RWPE1 (cell line): ENCODE measurements around the gene ADGRG3.
"Not testable (repeated sequence)": the region's sequence is repeated elsewhere in the genome, so short reads cannot be mapped to it uniquely, and the experiment has no call there.

Source experiments
- CTCF ChIA-PET: fragments of 350-600 bp; sonication (Branson Sonifier 250); formaldehyde crosslinking; extraction: SDS; loops from one replicate; lab custom pipeline; 2021; lab: Yijun Ruan, JAX
- POLR2A ChIA-PET: fragments of 400-600 bp; formaldehyde crosslinking; extraction: SDS; loops from one replicate; lab custom pipeline; 2020; ENCODE audit warnings: antibody characterized with exemption; ENCODE audit not compliant: low non-redundant PET; lab: Yijun Ruan, JAX
- DNase-seq: peaks from one replicate; pipeline ENCODE4 v3.0.0; 2012; ENCODE audit warnings: low spot score
- H3K27ac ChIP-seq: fragments of 450-650 bp; 2 replicates; pipeline ENCODE4 v1.5.1; 2017
- TF ChIP-seq, protein P1 (sequence below): fragments of 450-650 bp; conservative IDR thresholded peaks from 2 replicates; pipeline ENCODE4 v1.5.1; 2017; ENCODE audit warnings: low read depth, mild to moderate bottlenecking

ADGRG3 gene

DNA sequence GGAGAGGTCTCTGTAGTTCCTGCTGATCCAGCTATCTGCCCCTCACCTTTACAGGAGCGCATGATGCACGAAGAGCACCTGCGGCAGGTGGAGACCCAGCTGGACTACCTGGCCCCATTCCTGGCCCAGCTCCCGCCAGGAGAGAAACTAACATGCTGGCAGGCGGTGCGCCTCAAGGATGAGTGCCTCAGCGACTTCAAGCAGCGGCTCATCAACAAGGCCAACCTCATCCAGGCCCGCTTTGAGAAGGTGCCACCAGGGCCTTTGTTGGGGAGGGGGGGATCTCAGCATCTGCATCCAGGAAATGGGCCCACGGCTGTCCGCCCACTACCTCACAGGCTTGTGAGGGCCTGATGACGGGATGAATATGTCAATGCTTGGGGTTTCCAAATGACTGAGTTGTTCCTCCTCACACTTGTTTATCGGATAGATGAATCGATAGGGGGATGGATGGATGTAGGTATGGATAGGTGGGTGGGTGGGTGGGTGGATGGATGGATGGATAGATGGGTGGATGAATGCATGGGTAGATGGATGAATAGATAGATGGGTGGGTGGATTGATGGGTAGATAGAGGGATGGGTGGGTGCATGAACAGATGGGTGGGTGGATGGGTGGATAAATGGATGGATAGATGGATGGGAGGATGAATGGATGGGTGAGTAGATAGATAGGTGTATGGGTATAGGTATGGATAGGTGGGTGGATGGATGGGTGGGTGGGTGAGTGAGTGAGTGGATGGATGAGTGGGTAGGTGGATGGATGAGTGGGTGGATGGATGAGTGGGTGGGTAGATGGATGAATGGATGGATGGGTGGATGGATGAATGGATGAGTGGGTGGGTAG, 60.5 kb downstream of the ADGRG3 start:
- no peak for DNase-seq
- CTCF ChIA-PET = no interaction called here
- POLR2A ChIA-PET = no interaction called here
- TF ChIP-seq, protein P1, sequence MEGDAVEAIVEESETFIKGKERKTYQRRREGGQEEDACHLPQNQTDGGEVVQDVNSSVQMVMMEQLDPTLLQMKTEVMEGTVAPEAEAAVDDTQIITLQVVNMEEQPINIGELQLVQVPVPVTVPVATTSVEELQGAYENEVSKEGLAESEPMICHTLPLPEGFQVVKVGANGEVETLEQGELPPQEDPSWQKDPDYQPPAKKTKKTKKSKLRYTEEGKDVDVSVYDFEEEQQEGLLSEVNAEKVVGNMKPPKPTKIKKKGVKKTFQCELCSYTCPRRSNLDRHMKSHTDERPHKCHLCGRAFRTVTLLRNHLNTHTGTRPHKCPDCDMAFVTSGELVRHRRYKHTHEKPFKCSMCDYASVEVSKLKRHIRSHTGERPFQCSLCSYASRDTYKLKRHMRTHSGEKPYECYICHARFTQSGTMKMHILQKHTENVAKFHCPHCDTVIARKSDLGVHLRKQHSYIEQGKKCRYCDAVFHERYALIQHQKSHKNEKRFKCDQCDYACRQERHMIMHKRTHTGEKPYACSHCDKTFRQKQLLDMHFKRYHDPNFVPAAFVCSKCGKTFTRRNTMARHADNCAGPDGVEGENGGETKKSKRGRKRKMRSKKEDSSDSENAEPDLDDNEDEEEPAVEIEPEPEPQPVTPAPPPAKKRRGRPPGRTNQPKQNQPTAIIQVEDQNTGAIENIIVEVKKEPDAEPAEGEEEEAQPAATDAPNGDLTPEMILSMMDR = no peak
- no peak overlapping the region for H3K27ac ChIP-seq

DNA sequence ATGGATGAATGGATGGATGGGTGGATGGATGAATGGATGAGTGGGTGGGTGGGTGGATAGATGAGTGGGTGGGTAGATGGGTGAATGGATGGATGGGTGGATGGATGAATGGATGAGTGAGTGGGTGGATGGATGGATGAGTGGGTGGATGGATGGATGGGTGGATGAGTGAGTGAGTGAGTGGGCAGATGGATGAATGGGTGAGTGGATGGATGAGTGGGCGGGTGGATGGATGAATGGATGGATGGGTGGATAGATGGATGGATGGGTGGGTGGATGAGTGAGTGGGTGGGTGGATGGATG, 61.0 kb downstream of the ADGRG3 start:
- no peak overlapping the region for H3K27ac ChIP-seq
- CTCF ChIA-PET = no interaction called here
- TF ChIP-seq, protein P1 = no peak
- no peak for DNase-seq
- POLR2A ChIA-PET = no interaction called here

DNA sequence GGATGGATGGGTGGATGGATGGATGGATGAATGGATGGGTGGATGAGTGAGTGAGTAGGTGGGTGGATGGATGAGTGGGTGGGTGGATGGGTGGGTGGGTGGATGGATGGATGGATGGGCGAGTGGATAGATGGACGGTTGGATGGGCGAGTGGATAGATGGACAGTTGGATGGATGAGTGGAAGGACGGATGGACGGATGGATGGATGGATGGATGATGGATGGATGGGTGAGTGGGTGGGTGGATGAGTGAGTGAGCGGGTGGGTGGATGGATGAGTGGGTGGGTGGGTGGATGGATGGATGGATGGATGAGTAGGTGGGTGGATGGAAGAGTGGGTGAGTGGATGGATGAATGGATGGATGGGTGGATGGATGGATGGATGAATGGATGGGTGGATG, 61.7 kb downstream of the ADGRG3 start:
- POLR2A ChIA-PET, H3K27ac ChIP-seq, CTCF ChIA-PET, DNase-seq: not testable (repeated sequence)

DNA sequence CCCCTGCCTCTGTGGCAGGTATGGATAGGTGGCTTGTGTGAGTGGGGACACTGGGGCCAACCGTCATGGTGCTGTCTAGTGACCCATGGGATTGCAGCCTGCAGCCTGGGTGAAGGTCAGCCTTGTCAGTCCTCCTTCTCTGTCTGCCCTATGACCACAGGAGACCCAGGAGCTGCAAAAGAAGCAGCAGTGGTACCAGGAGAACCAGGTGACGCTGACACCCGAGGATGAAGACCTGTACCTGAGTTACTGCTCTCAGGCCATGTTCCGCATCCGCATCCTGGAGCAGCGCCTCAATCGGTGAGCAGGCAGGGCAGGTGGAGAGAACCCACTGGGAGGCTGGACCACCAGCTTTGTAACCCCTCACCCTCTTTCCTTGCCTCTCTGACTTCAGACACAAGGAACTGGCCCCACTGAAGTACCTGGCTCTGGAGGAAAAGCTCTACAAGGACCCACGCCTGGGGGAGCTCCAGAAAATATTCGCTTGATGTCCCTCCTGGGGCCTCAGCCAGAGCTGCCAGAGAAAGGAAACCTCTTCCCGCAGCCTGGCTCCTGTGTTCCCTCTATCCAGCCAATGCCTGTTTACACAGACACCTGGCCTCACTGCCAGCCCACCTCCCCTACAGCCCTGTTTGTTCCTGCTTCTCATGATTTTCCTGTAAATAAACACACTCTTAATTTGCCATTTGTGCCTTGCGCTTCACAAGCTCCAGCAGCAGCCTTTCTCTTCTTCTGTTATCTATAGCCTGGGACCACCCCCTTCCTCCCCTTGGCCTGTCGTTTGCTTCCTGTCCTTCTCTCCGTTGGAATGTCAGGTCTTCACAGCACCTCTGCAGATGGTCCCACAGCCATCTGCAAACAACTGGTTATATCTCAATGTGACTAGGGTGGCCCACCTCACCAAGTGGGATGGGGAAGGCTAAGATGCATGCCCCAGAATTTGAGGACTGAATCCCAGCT, 62.9 kb downstream of the ADGRG3 start:
- CTCF ChIA-PET = interaction anchor here (0.6 kb wide), 1 partner anchor 394 kb away, joined by 3 read pairs; no protein-coding TSS in a partner anchor
- no peak for DNase-seq
- POLR2A ChIA-PET = interaction anchor here (0.6 kb wide), 1 partner anchor 14 kb away, joined by 3 read pairs; no protein-coding TSS in a partner anchor

DNA sequence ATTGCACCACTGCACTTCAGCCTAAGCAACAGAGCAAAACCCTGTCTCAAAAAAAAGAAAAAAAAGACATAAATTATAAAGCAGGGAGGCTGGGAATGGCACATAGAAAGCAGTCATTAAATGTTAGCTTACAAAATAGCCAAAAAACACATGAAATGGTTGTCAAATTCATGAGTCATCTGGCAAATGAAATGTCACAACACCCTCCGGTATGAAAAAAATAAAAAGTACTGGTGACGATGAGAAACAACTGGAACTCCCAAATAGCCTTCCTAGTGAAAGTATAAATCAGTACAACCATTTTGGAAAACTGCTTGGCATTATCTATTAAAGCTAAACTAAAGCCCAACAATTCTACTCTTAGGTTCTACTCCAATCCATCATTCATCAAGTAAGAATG, 63.9 kb downstream of the ADGRG3 start:
- no peak overlapping the region for H3K27ac ChIP-seq
- DNase-seq = no peak
- CTCF ChIA-PET = interaction anchor here (0.6 kb wide), 1 partner anchor 105 kb away, joined by 3 read pairs; no protein-coding TSS in a partner anchor
- POLR2A ChIA-PET = no interaction called here
- TF ChIP-seq, protein P1 = no peak

More for the DNA sequence above, 62.9 kb downstream of the ADGRG3 start:
- H3K27ac ChIP-seq = no peak overlapping the region
- TF ChIP-seq, protein P1 = no peak

DNA sequence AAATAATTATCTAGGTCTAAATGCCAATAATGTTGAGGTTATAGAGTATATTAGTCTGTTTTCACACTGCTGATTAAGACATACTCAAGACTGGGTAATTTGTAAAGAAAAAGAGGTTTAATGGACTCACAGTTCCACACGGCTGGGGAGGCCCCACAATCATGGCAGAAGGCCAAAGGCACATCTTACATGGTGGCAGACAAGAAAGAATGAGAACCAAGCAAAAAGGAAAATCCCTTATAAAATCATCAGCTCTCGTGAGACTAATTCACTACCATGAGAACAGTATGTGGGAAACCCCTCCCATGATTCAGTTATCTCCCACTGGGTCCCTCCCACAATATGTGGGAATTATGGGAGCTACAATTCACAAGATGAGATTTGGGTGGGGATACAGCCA, 64.6 kb downstream of the ADGRG3 start:
- no peak for DNase-seq
- H3K27ac ChIP-seq = no peak overlapping the region
- TF ChIP-seq, protein P1 = no peak
- POLR2A ChIA-PET = no interaction called here
- CTCF ChIA-PET = no interaction called here
